GM12878 (cell line): Measurements from ENCODE around the gene FOXA1. TPM values are rescaled to one million over a fixed set of nuclear protein-coding genes. Genes with fewer than 3 reads are reported as not detected.

ENCODE experiments used
- ATAC-seq: fragments of 200-7000 bp; cut with Tn5 transposase; 3 replicates; pipeline ENCODE4 v1.9.1; 2020; ENCODE audit warnings: mild to moderate bottlenecking, moderate library complexity
- BruUV-seq: library from RNA; stranded (reverse); fragments of 400-500 nt; replicated peaks from 2 replicates; lab custom pipeline; 2021; lab: Mats Ljungman, UMichigan
- CTCF ChIA-PET: fragments of 300-600 bp; sonication (Branson Sonifier 250); formaldehyde crosslinking; extraction: SDS; loops from one replicate; lab custom pipeline; 2021; ENCODE audit warnings: inconsistent platforms; lab: Yijun Ruan, JAX
- POLR2A ChIA-PET: fragments of 350-600 bp; formaldehyde crosslinking; extraction: SDS; loops from one replicate; lab custom pipeline; 2021; ENCODE audit warnings: inconsistent platforms; lab: Charles Lee
- RAD21 ChIA-PET: fragments of 300-600 bp; sonication (Branson Sonifier 250); formaldehyde crosslinking; loops from one replicate; lab custom pipeline; 2023; ENCODE audit warnings: antibody characterized with exemption; ENCODE audit not compliant: unreplicated experiment; lab: Charles Lee
- SMC1A ChIA-PET: fragments of 300-600 bp; sonication (Branson Sonifier 250); formaldehyde crosslinking; loops from one replicate; lab custom pipeline; 2023; ENCODE audit not compliant: unreplicated experiment, uncharacterized antibody; lab: Charles Lee
- DNase-seq: peaks from one replicate; pipeline ENCODE4 v3.0.0-alpha.2; 2011; ENCODE audit warnings: low read depth, low spot score
- FAIRE-seq: peaks from 3 replicates; lab custom pipeline; 2011; peaks lifted over from hg19 to GRCh38; lab: Jason Lieb, UNC
- H2AFZ ChIP-seq: 2 replicates; pipeline ENCODE4 v1.6.0; 2011; ENCODE audit warnings: low read depth, low read length, control low read depth; ENCODE audit not compliant: control insufficient read depth
- H3K27ac ChIP-seq: 2 replicates; pipeline ENCODE4 v1.5.1; 2011; ENCODE audit warnings: control low read depth; ENCODE audit not compliant: control insufficient read depth, insufficient read depth
- H3K27me3 ChIP-seq, 2 experiments: replicated peaks in 1 of 2; 2 replicates each; pipeline versions ENCODE4 v1.6.0 to v1.6.1; 2011; ENCODE audit warnings: low read length in 1 of 2; ENCODE audit not compliant: control insufficient read depth in 2 of 2, insufficient read depth in 2 of 2
- H3K36me3 ChIP-seq, 2 experiments: 2 replicates each; pipeline ENCODE4 v1.5.1; 2011; ENCODE audit warnings: low read length in 1 of 2; ENCODE audit not compliant: control insufficient read depth in 2 of 2, insufficient read depth in 2 of 2
- H3K4me1 ChIP-seq: 2 replicates; pipeline ENCODE4 v1.6.1; 2011; ENCODE audit warnings: mild to moderate bottlenecking, low read length, moderate library complexity, mixed read lengths; ENCODE audit not compliant: control insufficient read depth, insufficient read depth
- H3K4me2 ChIP-seq: 2 replicates; pipeline ENCODE4 v1.6.0; 2011; ENCODE audit warnings: control low read depth; ENCODE audit not compliant: control insufficient read depth, insufficient read depth
- H3K4me3 ChIP-seq: fragments of 200-600 bp; sonication (generic); 2 replicates; pipeline ENCODE4 v1.5.1; 2016
- H3K79me2 ChIP-seq: 2 replicates; pipeline ENCODE4 v1.6.0; 2011; ENCODE audit warnings: low read length; ENCODE audit not compliant: control insufficient read depth, insufficient read depth
- H3K9ac ChIP-seq: 2 replicates; pipeline ENCODE4 v1.8.0; 2011; ENCODE audit warnings: low read length, control low read depth, mixed read lengths; ENCODE audit not compliant: control insufficient read depth, insufficient read depth
- H3K9me3 ChIP-seq: replicated peaks from 3 replicates; pipeline ENCODE4 v1.5.1; 2011; ENCODE audit warnings: mild to moderate bottlenecking, low read length; ENCODE audit not compliant: control insufficient read depth, insufficient read depth
- H4K20me1 ChIP-seq: 2 replicates; pipeline ENCODE4 v1.6.0; 2011; ENCODE audit not compliant: control insufficient read depth, insufficient read depth
- MEF2B ChIP-seq: fragments of 450-650 bp; IDR thresholded peaks from 2 replicates; pipeline ENCODE4 v1.6.1; 2018; ENCODE audit warnings: mild to moderate bottlenecking, moderate library complexity; ENCODE audit not compliant: partially characterized antibody, poor library complexity, severe bottlenecking
- NR2C2 ChIP-seq: IDR thresholded peaks from 2 replicates; pipeline ENCODE4 v1.6.1; 2011; ENCODE audit warnings: borderline replicate concordance, low read depth; ENCODE audit not compliant: control insufficient read depth, insufficient read length
- PBX3 ChIP-seq: IDR thresholded peaks from 2 replicates; pipeline ENCODE4 v1.6.1; 2011; ENCODE audit warnings: mild to moderate bottlenecking, low read depth, low read length, moderate library complexity; ENCODE audit not compliant: insufficient replicate concordance
- PKNOX1 ChIP-seq: fragments of 450-650 bp; IDR thresholded peaks from 2 replicates; pipeline ENCODE4 v1.6.1; 2016; ENCODE audit warnings: mild to moderate bottlenecking
- PRDM15 ChIP-seq: fragments of 450-650 bp; formaldehyde crosslinking; IDR thresholded peaks from 2 replicates; pipeline ENCODE4 v1.4.0; 2020; ENCODE audit warnings: mild to moderate bottlenecking, moderate library complexity
- WGBS: methylation state at CpG from one replicate; pipeline ENCODE4 v1.1.6; 2016; ENCODE audit warnings: low lambda C conversion rate; ENCODE audit not compliant: insufficient replicate concordance, insufficient coverage; ENCODE audit errors: missing lambda C conversion rate; 5-methylcytosine and 5-hydroxymethylcytosine counted together
- in situ Hi-C: fragments of 300-500 bp; cut with MboI; formaldehyde crosslinking; loops from 9 replicates; pipeline ENCODE4 v1.14.3; 2018; ENCODE audit warnings: mixed read lengths
- intact Hi-C: fragments of 100-400 bp; cut with micrococcal nuclease; formaldehyde crosslinking; loops from one replicate; pipeline ENCODE4 v1.14.2; 2022; ENCODE audit not compliant: unreplicated experiment
- polyA plus RNA-seq, 11 experiments: library from polyadenylated mRNA; depleted of rRNA in 4 of 11; unstranded in 6 of 11; stranded (reverse) in 5 of 11; fragments of >200 nt; fragmentation: Nextera tagmentation in 4 of 11; fragmentation: Illumina TruSeq in 1 of 11; extraction: Ambion mirVana in 4 of 11; extraction: Trizol in 1 of 11; gene quantifications; 1 replicate in 1 of 11; 2 replicates in 10 of 11; pipeline versions ENCODE4 v1.2.1 to v1.2.3, GENCODE V29; 2011 to 2016; ENCODE audit warnings: inconsistent platforms in 2 of 11, missing spikeins in 2 of 11, low read depth in 1 of 11
- total RNA-seq, 4 experiments: library from RNA; depleted of rRNA in 3 of 4; stranded (reverse); fragments of >200 nt in 3 of 4; fragmentation: Illumina TruSeq in 1 of 4; extraction: Trizol in 1 of 4; gene quantifications; 2 replicates each; pipeline versions ENCODE4 v1.2.1 to v1.2.3, GENCODE V29; 2013 to 2021

The FOXA1 gene
- total and polyA plus RNA-seq, 10 of the 15 experiments (the other 5 are each of a cell fraction or from before 2014, with no cell fraction given): 0.03 to 0.18 (median 0.06) TPM; not detected in 7

GRCh38 chr14:37553935-37554550 lies 41.0 kb downstream of the FOXA1 start:
- Histone ChIP-seq H3K9ac (no peak overlapping the region), H3K79me2 (no peaks in the 10 kb centered on the region), H3K4me2 (no peak overlapping the region), H2AFZ (no peak overlapping the region), H3K4me3 (no peak overlapping the region), H3K9me3 (no peaks in the 10 kb centered on the region), H4K20me1 (no peaks in the 10 kb centered on the region), H3K27me3 (no peaks in the 10 kb centered on the region), H3K4me1 (no peaks in the 10 kb centered on the region), H3K27ac (no peak overlapping the region), H3K36me3 (no peaks in the 10 kb centered on the region)
- FAIRE-seq: no peak
- WGBS: 0% methylated on average over 1 of the region's 1 CpG
- SMC1A ChIA-PET: no interaction called here
- intact Hi-C loops (no loop called here), in situ Hi-C loops (no loop called here)
- ATAC-seq: no peak
- RAD21 ChIA-PET: no interaction called here
- POLR2A ChIA-PET: no interaction called here
- CTCF ChIA-PET: no interaction called here
- no peak for DNase-seq
- no TSS peak for BruUV-seq
- TF ChIP-seq MEF2B (no peak), PRDM15 (CRISPR knock-in tag) (no peak), PKNOX1 (no peak), PBX3 (no peak), NR2C2 (no peak)
